Endodermal cell (in vitro differentiated cells): ENCODE data around the gene DNAAF1. TPM values are rescaled to one million over a fixed set of nuclear protein-coding genes. Genes with fewer than 3 reads are reported as not detected.
"Not testable (repeated sequence)": the region's sequence is repeated elsewhere in the genome, so short reads cannot be mapped to it uniquely, and the experiment has no call there.

ENCODE experiments used
- DNase-seq: peaks from one replicate; pipeline ENCODE4 v3.0.0-alpha.2; 2017
- H3K27ac ChIP-seq: 2 replicates; pipeline ENCODE4 v1.5.1; 2013; ENCODE audit warnings: mild to moderate bottlenecking, low read depth, low read length, moderate library complexity
- H3K27me3 ChIP-seq: 2 replicates; pipeline ENCODE4 v1.6.1; 2013; ENCODE audit warnings: mild to moderate bottlenecking, low read length, moderate library complexity; ENCODE audit not compliant: insufficient read depth, control insufficient read depth, poor library complexity, severe bottlenecking
- H3K36me3 ChIP-seq: 2 replicates; pipeline ENCODE4 v1.7.0; 2013; ENCODE audit warnings: mild to moderate bottlenecking, low read length, moderate library complexity; ENCODE audit not compliant: control insufficient read depth, insufficient read depth
- H3K4me1 ChIP-seq: one replicate; pipeline ENCODE4 v1.7.0; 2013; ENCODE audit warnings: low read length; ENCODE audit not compliant: control insufficient read depth, insufficient read depth
- H3K4me3 ChIP-seq: 2 replicates; pipeline ENCODE4 v1.5.1; 2013; ENCODE audit warnings: mild to moderate bottlenecking, low read length, moderate library complexity
- H3K9ac ChIP-seq: 2 replicates; pipeline ENCODE4 v1.6.1; 2013; ENCODE audit warnings: mild to moderate bottlenecking, low read length, moderate library complexity; ENCODE audit not compliant: poor library complexity, severe bottlenecking; ENCODE audit errors: extremely low read depth
- H3K9me3 ChIP-seq: 2 replicates; pipeline ENCODE4 v1.6.1; 2013; ENCODE audit warnings: mild to moderate bottlenecking, low read length, moderate library complexity; ENCODE audit not compliant: control insufficient read depth
- H3K27ac Mint-ChIP-seq: 2 replicates; pipeline ENCODE4 v1.8.0; 2020; ENCODE audit warnings: mixed read lengths
- H3K27me3 Mint-ChIP-seq: 2 replicates; pipeline ENCODE4 v1.8.0; 2021; ENCODE audit warnings: mild to moderate bottlenecking, mixed read lengths; ENCODE audit not compliant: insufficient read depth
- H3K36me3 Mint-ChIP-seq: 2 replicates; pipeline ENCODE4 v1.8.0; 2020; ENCODE audit warnings: low read depth, mixed read lengths
- H3K4me1 Mint-ChIP-seq: 2 replicates; pipeline ENCODE4 v1.8.0; 2020; ENCODE audit warnings: mixed read lengths
- H3K4me3 Mint-ChIP-seq: 2 replicates; pipeline ENCODE4 v1.8.0; 2020; ENCODE audit warnings: mild to moderate bottlenecking, moderate library complexity, mixed read lengths
- H3K9me3 Mint-ChIP-seq: 2 replicates; pipeline ENCODE4 v1.8.0; 2020; ENCODE audit warnings: mild to moderate bottlenecking, mixed read lengths
- WGBS, 2 experiments: methylation state at CpG; one replicate each; pipeline versions ENCODE4 v1.1.5 to v1.1.7; 2013; ENCODE audit warnings: missing lambda C conversion rate in 2 of 2, mixed read lengths in 1 of 2; ENCODE audit not compliant: insufficient coverage in 1 of 2, insufficient read length in 1 of 2; 5-methylcytosine and 5-hydroxymethylcytosine counted together
- total RNA-seq, 2 donors: library from RNA; stranded (reverse); fragmentation: NEBNext Ultra II Directional in 1 of 2; extraction: Animal tissue kit (Norgen Biotek cat#: 25700) in 1 of 2; gene quantifications; 2 replicates in 1 of 2; 3 replicates in 1 of 2; pipeline ENCODE4 v1.2.1, GENCODE V29; 2021
- TF ChIP-seq, protein P1 (sequence below): fragments of 200-600 bp; sonication (generic); conservative IDR thresholded peaks from 2 replicates; pipeline ENCODE4 v1.5.0; 2021; ENCODE audit warnings: antibody characterized with exemption, mild to moderate bottlenecking

The DNAAF1 gene
- total RNA-seq, 2 donors from 2014 or later, result 0.59 to 0.66 TPM

DNA sequence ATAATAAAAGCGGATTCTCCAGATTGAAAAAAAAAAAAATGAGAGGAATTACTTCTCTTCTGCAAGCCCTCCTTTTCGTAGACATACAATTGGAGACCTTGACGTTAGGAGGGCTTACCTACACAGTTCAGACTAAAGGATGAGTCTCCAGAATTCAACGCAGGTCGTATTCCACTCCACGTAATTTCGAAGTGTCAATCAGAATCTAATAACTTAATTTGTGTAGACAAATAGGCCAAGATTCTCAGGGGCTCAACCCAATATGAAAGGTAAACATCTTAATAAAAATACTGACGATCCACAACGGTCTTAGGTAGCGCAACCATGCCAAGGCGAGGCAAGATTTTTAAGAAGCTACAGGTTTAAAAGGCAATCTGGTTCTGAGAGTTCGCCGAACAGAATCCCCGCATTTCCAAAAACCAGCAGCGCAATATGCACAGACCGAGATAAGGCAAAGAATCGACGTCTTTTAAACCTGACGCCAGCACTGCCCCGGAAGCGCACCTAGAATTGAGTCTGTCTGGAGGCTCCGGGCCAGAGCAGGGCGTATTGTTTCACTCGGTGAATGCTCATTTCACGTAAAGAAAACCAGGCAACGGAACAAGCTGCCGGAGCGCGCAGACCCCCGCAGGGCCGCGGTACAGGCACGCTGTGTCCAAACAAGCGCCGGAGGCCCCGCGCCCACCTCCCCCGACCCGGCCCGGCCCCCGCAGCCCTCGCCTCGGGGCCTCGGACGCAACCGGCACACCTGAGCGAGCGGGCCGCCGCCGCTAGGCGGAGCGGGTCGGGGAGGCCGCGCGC lies 29.0 kb upstream of the DNAAF1 start:
- TF ChIP-seq, protein P1, sequence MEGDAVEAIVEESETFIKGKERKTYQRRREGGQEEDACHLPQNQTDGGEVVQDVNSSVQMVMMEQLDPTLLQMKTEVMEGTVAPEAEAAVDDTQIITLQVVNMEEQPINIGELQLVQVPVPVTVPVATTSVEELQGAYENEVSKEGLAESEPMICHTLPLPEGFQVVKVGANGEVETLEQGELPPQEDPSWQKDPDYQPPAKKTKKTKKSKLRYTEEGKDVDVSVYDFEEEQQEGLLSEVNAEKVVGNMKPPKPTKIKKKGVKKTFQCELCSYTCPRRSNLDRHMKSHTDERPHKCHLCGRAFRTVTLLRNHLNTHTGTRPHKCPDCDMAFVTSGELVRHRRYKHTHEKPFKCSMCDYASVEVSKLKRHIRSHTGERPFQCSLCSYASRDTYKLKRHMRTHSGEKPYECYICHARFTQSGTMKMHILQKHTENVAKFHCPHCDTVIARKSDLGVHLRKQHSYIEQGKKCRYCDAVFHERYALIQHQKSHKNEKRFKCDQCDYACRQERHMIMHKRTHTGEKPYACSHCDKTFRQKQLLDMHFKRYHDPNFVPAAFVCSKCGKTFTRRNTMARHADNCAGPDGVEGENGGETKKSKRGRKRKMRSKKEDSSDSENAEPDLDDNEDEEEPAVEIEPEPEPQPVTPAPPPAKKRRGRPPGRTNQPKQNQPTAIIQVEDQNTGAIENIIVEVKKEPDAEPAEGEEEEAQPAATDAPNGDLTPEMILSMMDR, result peak; percentile 73
- Histone ChIP-seq H3K9me3 (no peaks in the 10 kb centered on the region), H3K4me3 (peak overlapping the region; percentile 98), H3K9ac (peak overlapping the region; percentile 93), H3K27me3 (no peaks in the 10 kb centered on the region), H3K36me3 (peaks cover 5% of the 10 kb centered on the region), H3K27ac (peak overlapping the region; percentile 90), H3K4me1 (no peaks in the 10 kb centered on the region)
- Mint-ChIP-seq H3K9me3 (no peaks in the 10 kb centered on the region), H3K27ac (peak overlapping the region; percentile 98), H3K36me3 (peaks cover 4% of the 10 kb centered on the region), H3K27me3 (no peaks in the 10 kb centered on the region), H3K4me3 (peak overlapping the region; percentile 90), H3K4me1 (peaks cover 10% of the 10 kb centered on the region)
- DNase-seq, result no peak
- WGBS, 2 experiments, result 1 to 2% methylated on average over 25 to 57 of the region's 57 CpGs

DNA sequence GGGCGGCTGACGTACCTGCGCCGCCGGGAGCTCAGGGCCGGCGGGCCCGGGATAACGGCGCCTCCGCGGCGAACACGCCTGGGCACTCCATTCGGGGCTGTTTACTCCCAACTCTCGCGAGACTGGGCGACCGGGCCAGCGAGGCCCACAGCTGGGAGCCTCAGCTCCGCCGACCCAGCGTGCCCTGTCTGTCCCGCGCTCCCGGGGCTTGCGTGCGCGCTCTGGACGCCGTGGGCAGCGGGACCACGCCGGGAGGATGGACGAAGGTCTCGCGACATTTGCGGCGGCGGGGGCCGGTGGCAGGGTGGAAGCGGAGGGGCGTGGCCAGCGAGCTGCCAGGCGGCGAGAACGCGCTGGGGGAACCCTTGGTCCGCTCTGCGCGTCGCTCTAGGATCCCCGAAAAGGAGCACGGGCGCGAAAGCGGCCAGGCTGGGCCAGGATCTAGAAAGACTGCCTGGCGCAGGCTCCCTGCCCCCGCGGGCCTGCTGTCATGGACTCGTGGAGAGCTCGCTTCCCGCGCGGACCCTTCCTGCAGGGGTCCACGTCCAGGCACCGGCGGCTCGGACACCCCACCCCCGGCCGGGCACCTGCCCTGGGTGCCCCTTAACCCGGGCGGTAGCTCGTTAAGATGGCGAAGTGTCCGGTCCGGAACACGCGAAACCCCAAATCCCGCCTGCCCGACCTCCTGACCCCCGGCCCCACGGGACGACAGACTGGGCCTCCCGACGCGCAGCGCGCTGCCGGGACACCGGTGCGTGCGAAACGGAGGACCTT lies 28.2 kb upstream of the DNAAF1 start, which contains the start of gene MBTPS1:
Gene MBTPS1 (minus strand): TSS at position 223 of the 774 bp plus-strand sequence. CDS start 15,159 bp downstream, outside the sequence.
- TF ChIP-seq, protein P1, result no peak
- H3K27me3 Mint-ChIP-seq, result no peaks in the 10 kb centered on the region
- no peaks in the 10 kb centered on the region for H3K9me3 Mint-ChIP-seq
- peak within 1 kb of the TSS; percentile 98 for H3K27ac Mint-ChIP-seq
- peak within 1 kb of the TSS; percentile 90 for H3K27ac ChIP-seq
- H3K36me3 ChIP-seq, result peaks cover 7% of the 10 kb centered on the region
- peak within 1 kb of the TSS; percentile 98 for H3K4me3 ChIP-seq
- H3K4me1 ChIP-seq, result no peaks in the 10 kb centered on the region
- peaks cover 7% of the 10 kb centered on the region for H3K4me1 Mint-ChIP-seq
- peak within 1 kb of the TSS; percentile 90 for H3K4me3 Mint-ChIP-seq
- H3K9me3 ChIP-seq, result no peaks in the 10 kb centered on the region
- WGBS, 2 experiments, result 0% methylated on average over 53 to 94 of the region's 94 CpGs
- peak within 1 kb of the TSS; percentile 93 for H3K9ac ChIP-seq
- peaks cover 7% of the 10 kb centered on the region for H3K36me3 Mint-ChIP-seq
- no peaks in the 10 kb centered on the region for H3K27me3 ChIP-seq
- peak; percentile 99 for DNase-seq

DNA sequence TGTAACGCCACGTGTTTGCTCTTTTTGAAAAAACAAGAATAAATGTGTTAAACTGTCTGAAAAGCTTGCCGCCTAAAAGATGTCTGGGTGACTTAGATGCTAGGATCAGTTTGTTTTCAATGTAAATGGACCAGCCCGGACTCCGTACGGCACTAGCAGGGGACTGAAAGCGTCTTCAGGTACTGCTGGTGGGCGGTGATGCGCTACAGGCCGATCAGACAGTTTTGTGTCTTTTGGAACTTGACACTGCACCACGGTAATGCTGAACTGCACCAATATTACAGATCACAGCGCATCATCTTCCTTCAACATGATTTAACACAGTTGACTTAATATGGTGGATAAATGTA lies 27.6 kb upstream of the DNAAF1 start:
- H3K27ac Mint-ChIP-seq, result peak overlapping the region; percentile 89
- peak overlapping the region; percentile 90 for H3K4me3 Mint-ChIP-seq
- H3K9me3 ChIP-seq, result no peaks in the 10 kb centered on the region
- peak; percentile 74 for DNase-seq
- peaks cover 7% of the 10 kb centered on the region for H3K4me1 Mint-ChIP-seq
- no peaks in the 10 kb centered on the region for H3K4me1 ChIP-seq
- H3K27me3 ChIP-seq, result no peaks in the 10 kb centered on the region
- peaks cover 12% of the 10 kb centered on the region for H3K36me3 ChIP-seq
- TF ChIP-seq, protein P1, result no peak
- H3K9me3 Mint-ChIP-seq, result no peaks in the 10 kb centered on the region
- H3K27ac ChIP-seq, result no peak overlapping the region
- no peaks in the 10 kb centered on the region for H3K27me3 Mint-ChIP-seq
- 16 to 26% methylated on average over 11 to 12 of the region's 12 CpGs for WGBS, 2 experiments
- H3K9ac ChIP-seq, result peak overlapping the region; percentile 93
- peak overlapping the region; percentile 98 for H3K4me3 ChIP-seq
- peaks cover 11% of the 10 kb centered on the region for H3K36me3 Mint-ChIP-seq

DNA sequence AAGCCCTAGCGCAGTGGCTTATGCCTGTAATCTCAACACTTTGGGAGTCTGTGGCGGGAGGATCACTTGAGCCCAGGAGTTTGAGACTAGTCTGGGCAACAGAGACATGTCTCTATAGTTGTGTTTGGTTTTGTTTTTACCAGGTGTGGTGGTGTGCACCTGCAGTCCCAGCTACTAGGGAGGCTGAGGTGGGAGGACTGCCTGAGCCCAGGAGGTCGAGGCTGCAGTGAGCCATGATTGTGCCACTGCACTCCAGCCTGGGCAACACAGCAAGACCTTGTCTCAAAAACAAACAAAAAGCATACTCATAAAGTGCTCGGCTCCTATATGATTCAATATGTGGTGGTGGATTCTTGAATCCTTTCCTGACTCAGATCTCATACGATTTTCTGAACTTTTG lies 26.8 kb upstream of the DNAAF1 start:
- WGBS, 2 experiments, result 74 to 90% methylated on average over 2 to 5 of the region's 5 CpGs
- not testable (repeated sequence) for H3K27me3 Mint-ChIP-seq, DNase-seq, H3K27ac Mint-ChIP-seq, H3K4me1 ChIP-seq, H3K9me3 ChIP-seq, H3K4me3 ChIP-seq, H3K9ac ChIP-seq, H3K9me3 Mint-ChIP-seq, H3K27me3 ChIP-seq, H3K4me1 Mint-ChIP-seq, H3K27ac ChIP-seq
- peak overlapping the region; percentile 90 for H3K4me3 Mint-ChIP-seq
- peaks cover 21% of the 10 kb centered on the region for H3K36me3 ChIP-seq
- peaks cover 19% of the 10 kb centered on the region for H3K36me3 Mint-ChIP-seq
